Coronary artery (tissue), 2 donors: ENCODE results near the gene OSR1.

Experiments
- DNase-seq: peaks from one replicate; pipeline ENCODE4 v3.0.0-alpha.2; 2017; ENCODE audit warnings: low spot score
- H3K27ac ChIP-seq, 2 donors: fragments of 200-600 bp; sonication (generic); one replicate each; pipeline ENCODE4 v1.5.1; 2016 to 2019
- H3K4me3 ChIP-seq: fragments of 200-600 bp; sonication (generic); 2 replicates; pipeline ENCODE4 v1.5.1; 2016; ENCODE audit warnings: mild to moderate bottlenecking, moderate library complexity
- TF ChIP-seq, protein P1 (sequence below): fragments of 200-600 bp; sonication (generic); IDR thresholded peaks from one replicate; pipeline ENCODE4 v1.5.1; 2019; ENCODE audit warnings: antibody characterized with exemption

The OSR1 gene

DNA sequence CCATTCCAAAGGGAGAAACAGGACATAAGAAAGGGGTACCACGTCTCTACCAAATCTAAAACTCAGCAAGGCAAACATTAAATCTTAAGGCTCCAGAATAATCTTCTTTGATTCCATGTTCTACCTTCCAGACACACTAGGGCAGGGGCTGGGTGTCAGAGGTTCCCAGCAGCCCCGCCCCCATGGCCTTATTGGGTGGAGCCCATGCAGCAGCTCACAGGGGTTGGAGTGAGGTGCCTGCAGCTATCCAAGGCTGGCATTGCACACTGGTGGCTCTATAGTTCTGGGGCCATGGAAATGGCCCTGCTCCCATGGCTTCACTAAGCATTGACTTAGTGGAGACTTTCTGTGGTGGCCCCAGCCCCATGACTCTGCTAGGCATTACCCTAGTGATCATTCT lies 14.9 kb upstream of the OSR1 start:
- TF ChIP-seq, protein P1, sequence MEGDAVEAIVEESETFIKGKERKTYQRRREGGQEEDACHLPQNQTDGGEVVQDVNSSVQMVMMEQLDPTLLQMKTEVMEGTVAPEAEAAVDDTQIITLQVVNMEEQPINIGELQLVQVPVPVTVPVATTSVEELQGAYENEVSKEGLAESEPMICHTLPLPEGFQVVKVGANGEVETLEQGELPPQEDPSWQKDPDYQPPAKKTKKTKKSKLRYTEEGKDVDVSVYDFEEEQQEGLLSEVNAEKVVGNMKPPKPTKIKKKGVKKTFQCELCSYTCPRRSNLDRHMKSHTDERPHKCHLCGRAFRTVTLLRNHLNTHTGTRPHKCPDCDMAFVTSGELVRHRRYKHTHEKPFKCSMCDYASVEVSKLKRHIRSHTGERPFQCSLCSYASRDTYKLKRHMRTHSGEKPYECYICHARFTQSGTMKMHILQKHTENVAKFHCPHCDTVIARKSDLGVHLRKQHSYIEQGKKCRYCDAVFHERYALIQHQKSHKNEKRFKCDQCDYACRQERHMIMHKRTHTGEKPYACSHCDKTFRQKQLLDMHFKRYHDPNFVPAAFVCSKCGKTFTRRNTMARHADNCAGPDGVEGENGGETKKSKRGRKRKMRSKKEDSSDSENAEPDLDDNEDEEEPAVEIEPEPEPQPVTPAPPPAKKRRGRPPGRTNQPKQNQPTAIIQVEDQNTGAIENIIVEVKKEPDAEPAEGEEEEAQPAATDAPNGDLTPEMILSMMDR: no peak
- Histone ChIP-seq H3K4me3 (no peak overlapping the region), H3K27ac (no peak overlapping the region)
- no peak for DNase-seq

DNA sequence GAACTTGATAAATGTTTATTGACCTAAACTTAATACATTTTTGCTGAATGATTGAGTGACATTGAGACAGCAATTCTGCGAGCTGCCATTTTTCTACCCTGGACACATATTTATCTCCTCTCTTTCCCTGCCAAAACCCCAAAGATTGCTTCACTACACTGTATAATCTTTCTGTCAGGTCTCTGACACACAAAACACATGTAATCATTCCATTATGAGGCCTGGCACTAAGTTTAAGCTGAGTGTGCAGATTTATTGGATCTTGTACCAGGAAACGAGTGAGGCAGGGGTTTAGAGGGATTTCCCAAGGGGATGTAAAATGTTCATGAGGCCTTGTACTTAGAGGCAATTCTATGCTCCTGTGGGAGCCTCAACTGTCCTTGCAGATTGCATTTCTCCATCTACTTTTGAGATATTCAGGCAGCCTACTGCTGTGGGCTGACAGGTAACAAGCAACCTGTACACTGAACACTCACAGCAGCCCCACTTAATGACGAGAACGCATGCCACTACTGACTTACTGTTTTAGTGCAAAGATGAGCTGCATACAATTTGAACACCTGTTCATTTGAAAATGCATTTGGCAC lies 13.7 kb upstream of the OSR1 start:
- Histone ChIP-seq H3K27ac (no peak overlapping the region), H3K4me3 (no peak overlapping the region)
- TF ChIP-seq, protein P1: no peak
- DNase-seq: no peak

DNA sequence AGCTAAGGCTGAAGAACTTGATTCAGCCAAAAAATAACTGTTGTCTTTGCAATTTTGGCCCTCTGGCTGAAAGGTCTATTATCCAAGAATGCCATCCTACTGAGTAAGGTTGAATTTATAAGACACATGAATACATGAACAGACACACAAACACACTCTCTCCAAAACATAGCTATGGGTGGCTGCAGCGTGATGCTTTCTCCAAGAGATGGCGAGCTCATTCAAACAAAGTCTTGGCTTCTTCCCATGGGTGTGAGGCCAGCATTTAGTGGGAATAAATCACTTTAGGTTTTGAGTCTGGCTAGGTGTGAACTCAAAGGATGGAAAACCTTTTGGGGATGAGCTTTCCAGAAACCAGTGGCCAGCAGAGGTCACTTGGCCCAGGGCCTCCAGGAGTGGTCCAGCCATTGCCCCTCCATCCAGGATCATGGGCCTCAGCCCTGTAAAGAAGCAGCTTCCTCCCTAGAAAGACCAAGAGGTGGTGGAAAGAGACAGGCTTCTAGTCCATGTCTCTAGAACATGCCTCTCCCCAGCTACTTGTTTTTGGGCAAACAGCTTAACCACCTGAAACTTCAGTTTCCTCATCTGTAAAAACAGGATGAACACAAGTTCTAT lies 11.0 kb upstream of the OSR1 start:
- Histone ChIP-seq H3K4me3 (no peak overlapping the region), H3K27ac (no peak overlapping the region)
- DNase-seq: no peak
- TF ChIP-seq, protein P1: no peak

DNA sequence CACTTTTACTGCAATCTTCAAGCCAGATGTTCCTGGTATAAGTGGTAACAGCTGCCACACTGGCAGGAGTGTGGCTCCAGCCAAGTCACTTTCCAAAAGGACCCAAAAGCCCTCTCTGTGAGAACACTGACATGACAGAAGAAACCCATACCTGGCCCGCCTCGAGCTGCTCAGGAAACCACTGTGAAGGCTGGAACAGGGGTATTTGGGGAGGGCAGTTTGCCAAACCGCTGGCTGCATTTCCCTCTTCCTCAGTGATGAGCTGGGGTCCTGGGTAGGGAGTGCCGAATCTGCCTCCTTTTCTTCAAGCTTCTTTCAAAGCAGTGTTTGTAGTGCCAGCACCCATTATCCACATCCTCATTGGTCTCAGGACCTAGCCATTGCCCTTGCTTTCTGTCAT lies 10.3 kb upstream of the OSR1 start:
- no peak overlapping the region for H3K4me3 ChIP-seq
- no peak for DNase-seq
- no peak overlapping the region for H3K27ac ChIP-seq
- TF ChIP-seq, protein P1: no peak

DNA sequence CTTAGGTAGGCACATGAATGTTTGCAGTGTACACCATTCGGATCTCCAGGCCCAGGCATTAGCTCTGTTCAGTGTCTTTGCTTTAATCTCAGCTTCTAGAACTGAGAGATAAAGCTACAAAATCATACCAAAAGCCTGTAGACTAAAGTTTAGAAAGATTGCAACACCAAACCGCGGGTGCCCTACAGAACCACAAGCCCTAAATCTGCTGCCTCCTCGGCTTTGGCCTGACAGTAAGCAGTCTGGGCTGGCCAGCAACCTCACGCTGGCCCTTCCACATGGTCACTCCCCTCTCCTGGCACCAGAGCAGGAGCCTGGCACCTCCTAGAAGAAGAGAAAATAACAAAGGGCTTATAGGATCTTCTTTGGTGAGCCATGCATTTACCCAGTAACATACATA lies 8.9 kb upstream of the OSR1 start:
- TF ChIP-seq, protein P1: no peak

DNA sequence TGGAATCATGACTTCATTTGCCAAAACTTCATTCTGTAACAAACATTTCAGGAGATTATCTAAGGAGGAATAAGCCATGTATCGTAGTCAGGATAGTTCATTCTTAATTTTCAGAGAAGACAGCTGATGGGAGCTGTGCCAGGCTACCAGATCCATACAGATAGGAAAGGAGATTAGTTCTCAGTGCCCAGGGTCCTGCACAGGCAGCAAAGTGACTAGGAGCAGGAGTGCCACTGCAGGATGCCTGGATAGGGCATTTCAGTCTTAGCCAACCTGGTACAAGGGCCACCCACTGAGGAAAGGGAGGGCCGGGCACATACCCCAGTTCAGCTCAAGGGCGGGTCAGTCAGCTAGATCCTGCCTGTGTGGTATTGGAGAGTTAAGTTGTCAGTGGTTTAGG lies 6.7 kb upstream of the OSR1 start:
- no peak overlapping the region for H3K27ac ChIP-seq
- DNase-seq: no peak
- TF ChIP-seq, protein P1: no peak
- no peak overlapping the region for H3K4me3 ChIP-seq

More for the DNA sequence above, 8.9 kb upstream of the OSR1 start:
- Histone ChIP-seq H3K27ac (no peak overlapping the region), H3K4me3 (no peak overlapping the region)
- no peak for DNase-seq

DNA sequence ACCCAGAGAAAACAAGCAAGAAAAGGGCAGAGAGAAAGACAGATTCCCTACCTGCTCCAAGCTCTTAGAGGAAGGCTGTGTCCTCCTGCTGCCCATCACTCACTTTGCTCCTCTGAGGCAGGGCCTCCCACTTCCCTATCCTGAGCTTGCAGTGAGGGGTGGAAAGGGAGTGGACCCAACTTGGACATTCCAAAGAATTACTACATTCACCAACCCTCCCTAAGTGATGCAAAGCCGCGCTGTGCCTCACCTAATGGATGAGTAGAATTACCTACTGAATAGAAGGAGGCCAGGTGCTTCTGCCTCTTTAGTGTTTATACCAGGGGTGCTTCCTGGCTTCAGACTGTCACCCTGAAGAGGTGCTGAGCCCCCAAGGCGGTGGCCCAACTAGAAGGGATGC lies 5.6 kb upstream of the OSR1 start:
- no peak for DNase-seq
- Histone ChIP-seq H3K27ac (no peak overlapping the region), H3K4me3 (no peak overlapping the region)
- TF ChIP-seq, protein P1: no peak
